Measurements from ENCODE around the gene COX6B2.

COX6B2 gene

GRCh38 chr19:55312621-55313512 lies 41.7 kb downstream of the COX6B2 start:
- Histone ChIP-seq H3K9me3 (ENCODE audit: control insufficient read depth, insufficient read depth, low read depth, low read length) (no peaks in the 10 kb centered on the region), H3K4me1 (ENCODE audit: control insufficient read depth, insufficient read depth, low read length) (no peaks in the 10 kb centered on the region), H3K27ac (ENCODE audit: extremely low read depth, low read depth, low read length) (no peak overlapping the region), H3K36me3 (ENCODE audit: control insufficient read depth in 2 of 2, insufficient read depth in 1 of 2, low read length in 2 of 2) (peaks cover 5 to 29% of the 10 kb centered on the region in 2 experiments), H3K4me3 (ENCODE audit: low read depth, low read length) (no peak overlapping the region)
- ChIA-PET POLR2A (interaction anchor here (0.7 to 1.4 kb wide), 6 partner anchors 9 to 133 kb away, joined by 3 to 4 read pairs (median 4); partner anchors contain the start of genes KMT5C, SYT5 and UBE2S), CTCF (interaction anchor here (1.1 to 5.7 kb wide), 2 partner anchors 11 to 105 kb away, joined by 5 to 45 read pairs; no protein-coding TSS in a partner anchor)
- TF ChIP-seq ZNF10 (tag by site-specific recombination; IDR thresholded peaks at IDR 0.05), result no peak
- TF ChIP-seq, protein P1, sequence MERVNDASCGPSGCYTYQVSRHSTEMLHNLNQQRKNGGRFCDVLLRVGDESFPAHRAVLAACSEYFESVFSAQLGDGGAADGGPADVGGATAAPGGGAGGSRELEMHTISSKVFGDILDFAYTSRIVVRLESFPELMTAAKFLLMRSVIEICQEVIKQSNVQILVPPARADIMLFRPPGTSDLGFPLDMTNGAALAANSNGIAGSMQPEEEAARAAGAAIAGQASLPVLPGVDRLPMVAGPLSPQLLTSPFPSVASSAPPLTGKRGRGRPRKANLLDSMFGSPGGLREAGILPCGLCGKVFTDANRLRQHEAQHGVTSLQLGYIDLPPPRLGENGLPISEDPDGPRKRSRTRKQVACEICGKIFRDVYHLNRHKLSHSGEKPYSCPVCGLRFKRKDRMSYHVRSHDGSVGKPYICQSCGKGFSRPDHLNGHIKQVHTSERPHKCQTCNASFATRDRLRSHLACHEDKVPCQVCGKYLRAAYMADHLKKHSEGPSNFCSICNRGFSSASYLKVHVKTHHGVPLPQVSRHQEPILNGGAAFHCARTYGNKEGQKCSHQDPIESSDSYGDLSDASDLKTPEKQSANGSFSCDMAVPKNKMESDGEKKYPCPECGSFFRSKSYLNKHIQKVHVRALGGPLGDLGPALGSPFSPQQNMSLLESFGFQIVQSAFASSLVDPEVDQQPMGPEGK (tag by site-specific recombination; IDR thresholded peaks at IDR 0.05), result no peak
- no peak for TF ChIP-seq ZNF121 (tag by site-specific recombination; IDR thresholded peaks at IDR 0.05)
- no peak for TF ChIP-seq ZNF221 (tag by site-specific recombination; IDR thresholded peaks at IDR 0.05; ENCODE audit: borderline replicate concordance)
- TF ChIP-seq ZNF223 (tag by site-specific recombination; IDR thresholded peaks at IDR 0.05), result no peak
- TF ChIP-seq, protein P2, sequence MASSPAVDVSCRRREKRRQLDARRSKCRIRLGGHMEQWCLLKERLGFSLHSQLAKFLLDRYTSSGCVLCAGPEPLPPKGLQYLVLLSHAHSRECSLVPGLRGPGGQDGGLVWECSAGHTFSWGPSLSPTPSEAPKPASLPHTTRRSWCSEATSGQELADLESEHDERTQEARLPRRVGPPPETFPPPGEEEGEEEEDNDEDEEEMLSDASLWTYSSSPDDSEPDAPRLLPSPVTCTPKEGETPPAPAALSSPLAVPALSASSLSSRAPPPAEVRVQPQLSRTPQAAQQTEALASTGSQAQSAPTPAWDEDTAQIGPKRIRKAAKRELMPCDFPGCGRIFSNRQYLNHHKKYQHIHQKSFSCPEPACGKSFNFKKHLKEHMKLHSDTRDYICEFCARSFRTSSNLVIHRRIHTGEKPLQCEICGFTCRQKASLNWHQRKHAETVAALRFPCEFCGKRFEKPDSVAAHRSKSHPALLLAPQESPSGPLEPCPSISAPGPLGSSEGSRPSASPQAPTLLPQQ (tag by site-specific recombination; IDR thresholded peaks at IDR 0.05), result no peak
- no peak for TF ChIP-seq ZNF175 (tag by site-specific recombination; IDR thresholded peaks at IDR 0.05)
- TF ChIP-seq SETDB1 (IDR thresholded peaks at IDR 0.05; ENCODE audit: insufficient read length, low read length), result no peak
- TF ChIP-seq, protein P3, sequence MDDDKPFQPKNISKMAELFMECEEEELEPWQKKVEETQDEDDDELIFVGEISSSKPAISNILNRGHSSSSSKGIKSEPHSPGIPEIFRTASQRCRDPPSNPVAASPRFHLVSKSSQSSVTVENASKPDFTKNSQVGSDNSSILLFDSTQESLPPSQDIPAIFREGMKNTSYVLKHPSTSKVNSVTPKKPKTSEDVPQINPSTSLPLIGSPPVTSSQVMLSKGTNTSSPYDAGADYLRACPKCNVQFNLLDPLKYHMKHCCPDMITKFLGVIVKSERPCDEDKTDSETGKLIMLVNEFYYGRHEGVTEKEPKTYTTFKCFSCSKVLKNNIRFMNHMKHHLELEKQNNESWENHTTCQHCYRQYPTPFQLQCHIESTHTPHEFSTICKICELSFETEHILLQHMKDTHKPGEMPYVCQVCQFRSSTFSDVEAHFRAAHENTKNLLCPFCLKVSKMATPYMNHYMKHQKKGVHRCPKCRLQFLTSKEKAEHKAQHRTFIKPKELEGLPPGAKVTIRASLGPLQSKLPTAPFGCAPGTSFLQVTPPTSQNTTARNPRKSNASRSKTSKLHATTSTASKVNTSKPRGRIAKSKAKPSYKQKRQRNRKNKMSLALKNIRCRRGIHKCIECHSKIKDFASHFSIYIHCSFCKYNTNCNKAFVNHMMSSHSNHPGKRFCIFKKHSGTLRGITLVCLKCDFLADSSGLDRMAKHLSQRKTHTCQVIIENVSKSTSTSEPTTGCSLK (tag by site-specific recombination; IDR thresholded peaks at IDR 0.05), result no peak
- TF ChIP-seq ZNF2 (tag by site-specific recombination; IDR thresholded peaks at IDR 0.05), result no peak
- no peak for TF ChIP-seq ZFP3 (tag by site-specific recombination; IDR thresholded peaks at IDR 0.05; ENCODE audit: low read depth)
- TF ChIP-seq ATF2 (tag by site-specific recombination; IDR thresholded peaks at IDR 0.05; ENCODE audit: low read depth), result no peak
- TF ChIP-seq ZNF76 (tag by site-specific recombination; IDR thresholded peaks at IDR 0.05; ENCODE audit: borderline replicate concordance, low read depth), result no peak
- TF ChIP-seq ZNF571 (tag by site-specific recombination; IDR thresholded peaks at IDR 0.05), result no peak
- no peak for TF ChIP-seq ZNF302 (tag by site-specific recombination; IDR thresholded peaks at IDR 0.05; ENCODE audit: low read depth)
- no peak for TF ChIP-seq ZIC2 (tag by site-specific recombination; IDR thresholded peaks at IDR 0.05)
- TF ChIP-seq ZNF19 (tag by site-specific recombination; IDR thresholded peaks at IDR 0.05; ENCODE audit: low read depth), result no peak

Measured in HEK293 (cell line).